Measurements from ENCODE around the gene COL9A3.

COL9A3 gene

GRCh38 chr20:62797671-62798532 lies 18.9 kb upstream of the COL9A3 start:
- DNase-seq = no peak
- Mint-ChIP-seq H3K4me3 (peak overlapping the region; percentile 82), H3K27me3 (no peaks in the 10 kb centered on the region), H3K9me3 (no peaks in the 10 kb centered on the region), H3K27ac (peak overlapping the region; percentile 84), H3K36me3 (peaks cover 24% of the 10 kb centered on the region), H3K4me1 (peaks cover 41% of the 10 kb centered on the region)
- CTCF ChIA-PET = interaction anchor here (0.9 kb wide), 1 partner anchor 10 kb away, joined by 5 read pairs; no protein-coding TSS in a partner anchor

GRCh38 chr20:62799036-62799435 lies 17.8 kb upstream of the COL9A3 start:
- Mint-ChIP-seq H3K36me3 (peaks cover 25% of the 10 kb centered on the region), H3K9me3 (no peaks in the 10 kb centered on the region), H3K27ac (peak overlapping the region; percentile 3), H3K4me3 (no peak overlapping the region), H3K27me3 (no peaks in the 10 kb centered on the region), H3K4me1 (peaks cover 34% of the 10 kb centered on the region)
- CTCF ChIA-PET = no interaction called here
- no peak for DNase-seq

GRCh38 chr20:62799459-62799858 lies 17.4 kb upstream of the COL9A3 start:
- Mint-ChIP-seq H3K27me3 (no peaks in the 10 kb centered on the region), H3K27ac (peak overlapping the region; percentile 3), H3K4me1 (peaks cover 37% of the 10 kb centered on the region), H3K9me3 (no peaks in the 10 kb centered on the region), H3K4me3 (no peak overlapping the region), H3K36me3 (peaks cover 26% of the 10 kb centered on the region)
- CTCF ChIA-PET = no interaction called here
- DNase-seq = no peak

GRCh38 chr20:62799873-62800272 lies 17.0 kb upstream of the COL9A3 start:
- H3K27me3 Mint-ChIP-seq = no peaks in the 10 kb centered on the region

GRCh38 chr20:62800314-62801259 lies 16.3 kb upstream of the COL9A3 start:
- Mint-ChIP-seq H3K9me3 (no peaks in the 10 kb centered on the region), H3K4me3 (no peak overlapping the region), H3K27me3 (no peaks in the 10 kb centered on the region), H3K27ac (peak overlapping the region; percentile 71), H3K36me3 (peaks cover 27% of the 10 kb centered on the region), H3K4me1 (peaks cover 34% of the 10 kb centered on the region)
- DNase-seq = no peak
- CTCF ChIA-PET = no interaction called here

More at GRCh38 chr20:62799873-62800272, 17.0 kb upstream of the COL9A3 start:
- Mint-ChIP-seq H3K4me1 (peaks cover 35% of the 10 kb centered on the region), H3K9me3 (no peaks in the 10 kb centered on the region), H3K4me3 (no peak overlapping the region), H3K27ac (no peak overlapping the region), H3K36me3 (peaks cover 27% of the 10 kb centered on the region)
- no peak for DNase-seq
- CTCF ChIA-PET = no interaction called here

GRCh38 chr20:62801284-62802010 lies 15.4 kb upstream of the COL9A3 start:
- no peak overlapping the region for H3K27ac Mint-ChIP-seq
- peaks cover 37% of the 10 kb centered on the region for H3K4me1 Mint-ChIP-seq
- no peaks in the 10 kb centered on the region for H3K27me3 Mint-ChIP-seq
- CTCF ChIA-PET = no interaction called here
- no peak overlapping the region for H3K4me3 Mint-ChIP-seq
- H3K36me3 Mint-ChIP-seq = peaks cover 30% of the 10 kb centered on the region
- no peaks in the 10 kb centered on the region for H3K9me3 Mint-ChIP-seq
- DNase-seq = no peak

GRCh38 chr20:62802026-62802712 lies 14.7 kb upstream of the COL9A3 start:
- H3K27me3 Mint-ChIP-seq = no peaks in the 10 kb centered on the region
- no peak overlapping the region for H3K4me3 Mint-ChIP-seq
- CTCF ChIA-PET = interaction anchor here (0.7 kb wide), 1 partner anchor 1272 kb away, joined by 3 read pairs; no protein-coding TSS in a partner anchor
- H3K4me1 Mint-ChIP-seq = peaks cover 40% of the 10 kb centered on the region
- peaks cover 30% of the 10 kb centered on the region for H3K36me3 Mint-ChIP-seq
- peak overlapping the region; percentile 49 for H3K27ac Mint-ChIP-seq
- no peak for DNase-seq
- no peaks in the 10 kb centered on the region for H3K9me3 Mint-ChIP-seq

GRCh38 chr20:62804021-62804626 lies 12.7 kb upstream of the COL9A3 start:
- Mint-ChIP-seq H3K9me3 (no peaks in the 10 kb centered on the region), H3K27ac (peak overlapping the region; percentile 94), H3K4me3 (peak overlapping the region; percentile 89), H3K27me3 (no peaks in the 10 kb centered on the region), H3K4me1 (peaks cover 35% of the 10 kb centered on the region), H3K36me3 (peaks cover 26% of the 10 kb centered on the region)
- no peak for DNase-seq
- CTCF ChIA-PET = interaction anchor here (0.7 to 1.6 kb wide), 3 partner anchors 10 to 162 kb away, joined by 3 to 4 read pairs (median 3); partner anchors contain the start of gene SLCO4A1

- H3K27me3 Mint-ChIP-seq = no peaks in the 10 kb centered on the region
- H3K4me3 Mint-ChIP-seq = peak within 1 kb of the TSS; percentile 96
- peaks cover 35% of the 10 kb centered on the region for H3K4me1 Mint-ChIP-seq
- H3K36me3 Mint-ChIP-seq = peaks cover 22% of the 10 kb centered on the region
- peak within 1 kb of the TSS; percentile 94 for H3K27ac Mint-ChIP-seq
- DNase-seq = peak; percentile 85
- no peaks in the 10 kb centered on the region for H3K9me3 Mint-ChIP-seq
- CTCF ChIA-PET = interaction anchor here (0.7 to 1.6 kb wide), 3 partner anchors 10 to 162 kb away, joined by 3 to 4 read pairs (median 3); partner anchors contain the start of gene SLCO4A1
Measured at GRCh38 chr20:62804627-62805154, 12.2 kb upstream of the COL9A3 start, which contains the start of gene OGFR. Gene OGFR, plus strand, starts transcription at chr20:62804835. Its CDS starts 25 bp downstream, at chr20:62804860.

- Mint-ChIP-seq H3K36me3 (peaks cover 19% of the 10 kb centered on the region), H3K27me3 (no peaks in the 10 kb centered on the region), H3K9me3 (no peaks in the 10 kb centered on the region), H3K27ac (peak overlapping the region; percentile 76), H3K4me3 (peak overlapping the region; percentile 80), H3K4me1 (peaks cover 31% of the 10 kb centered on the region)
- CTCF ChIA-PET = interaction anchor here (0.7 to 1.2 kb wide), 2 partner anchors 11 to 163 kb away, joined by 3 read pairs; partner anchors contain the start of gene SLCO4A1
- no peak for DNase-seq
Measured at GRCh38 chr20:62805155-62805710, 11.6 kb upstream of the COL9A3 start.

- peak overlapping the region; percentile 76 for H3K27ac Mint-ChIP-seq
- no peaks in the 10 kb centered on the region for H3K27me3 Mint-ChIP-seq
- peak overlapping the region; percentile 80 for H3K4me3 Mint-ChIP-seq
- H3K9me3 Mint-ChIP-seq = no peaks in the 10 kb centered on the region
- CTCF ChIA-PET = interaction anchor here (1.2 to 2.2 kb wide), 2 partner anchors 163 to 306 kb away, joined by 3 to 7 read pairs; partner anchors contain the start of gene SLCO4A1
- H3K4me1 Mint-ChIP-seq = peaks cover 31% of the 10 kb centered on the region
- peaks cover 17% of the 10 kb centered on the region for H3K36me3 Mint-ChIP-seq
- no peak for DNase-seq
Measured at GRCh38 chr20:62805711-62806382, 11.0 kb upstream of the COL9A3 start.
